NOMO-1 treated with DMSO at 0.1 percent for 48 hours (cell line): ENCODE results near the gene SH3TC2.
A peak's percentile ranks its signal among the peaks of the same experiment; 100 is the strongest.

Experiments
- DNase-seq: peaks from one replicate; lab custom pipeline; 2025; ENCODE audit not compliant: unreplicated experiment; lab: John Stamatoyannopoulos, UW

Gene SH3TC2

DNA sequence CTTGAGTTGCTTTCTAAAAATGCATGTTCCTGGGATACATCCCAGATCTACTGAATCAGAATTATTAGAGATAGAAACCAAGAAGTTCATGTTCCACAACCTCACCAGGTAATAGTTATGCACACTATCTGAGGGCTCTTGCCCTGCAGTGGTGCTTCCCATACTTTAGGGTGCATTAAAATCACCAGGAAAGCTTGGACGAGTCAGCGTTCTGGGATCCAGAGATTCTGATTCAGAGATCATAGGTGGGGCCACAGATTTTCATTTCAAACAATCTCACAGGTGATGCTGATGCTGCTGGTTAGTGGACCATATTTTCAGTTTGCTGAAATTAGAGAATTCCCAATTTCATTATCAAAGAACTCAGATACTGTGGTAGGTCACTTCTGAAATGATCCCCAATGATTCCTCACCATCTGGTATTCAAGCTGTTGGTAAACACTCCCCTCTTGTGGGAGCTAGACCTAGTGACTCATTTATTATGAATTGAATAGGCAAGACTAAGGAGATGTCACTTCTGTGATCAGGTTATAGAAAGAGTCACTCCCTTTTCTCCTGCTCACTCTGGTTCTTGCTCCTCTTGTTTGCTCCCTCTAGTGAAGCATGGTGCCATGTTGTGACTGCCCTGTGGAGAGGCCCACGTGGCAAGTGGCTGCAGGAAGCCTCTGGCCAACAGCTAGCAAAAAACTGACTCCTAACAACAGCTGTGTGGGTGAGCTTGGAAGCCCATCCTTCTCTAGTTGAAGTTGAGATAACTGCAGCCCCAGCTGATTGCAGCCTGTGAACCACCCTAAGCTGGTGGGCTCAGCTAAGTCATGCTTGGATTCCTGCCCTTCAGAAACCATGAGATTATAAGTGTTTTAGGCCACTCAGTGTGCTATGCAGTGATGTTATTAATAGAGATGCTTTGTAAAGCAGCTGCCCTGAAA lies 59.8 kb downstream of the SH3TC2 start:
- no peak for DNase-seq

- DNase-seq, result peak; percentile 14
These were observed 60.8 kb downstream of the SH3TC2 start for GRCh38 chr5:149002053-149002452.

- DNase-seq, result no peak
These were observed 61.7 kb downstream of the SH3TC2 start for GRCh38 chr5:149001162-149001561.

- DNase-seq, result no peak
These were observed 63.1 kb downstream of the SH3TC2 start for GRCh38 chr5:148999741-149000140.

GRCh38 chr5:148998174-148998797 lies 64.6 kb downstream of the SH3TC2 start:
- DNase-seq, result peak; percentile 55

DNA sequence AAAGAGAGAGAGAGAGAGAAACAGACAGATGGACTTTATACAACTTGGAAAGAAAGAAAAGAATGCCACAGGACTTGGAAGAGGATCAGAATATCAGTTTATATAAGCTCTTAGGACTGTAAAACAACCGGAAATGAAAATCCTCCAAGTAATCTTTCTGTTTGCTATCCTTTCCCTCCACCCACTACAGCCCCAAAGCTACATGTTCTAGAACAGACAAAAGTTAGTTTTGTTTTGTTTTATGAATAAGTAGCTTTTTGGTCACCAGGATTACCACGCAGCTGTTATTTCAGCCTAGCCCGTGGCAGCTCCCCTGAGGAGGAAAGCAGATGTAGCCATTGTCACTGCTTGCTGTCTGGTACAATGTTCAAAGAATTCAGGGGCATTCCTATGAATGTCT lies 66.6 kb downstream of the SH3TC2 start:
- no peak for DNase-seq

- DNase-seq, result no peak
These were observed 67.1 kb downstream of the SH3TC2 start for GRCh38 chr5:148995791-148996190.

- DNase-seq, result no peak
These were observed 69.5 kb downstream of the SH3TC2 start for GRCh38 chr5:148993283-148993936.

GRCh38 chr5:148992265-148992664 lies 70.6 kb downstream of the SH3TC2 start:
- no peak for DNase-seq

DNA sequence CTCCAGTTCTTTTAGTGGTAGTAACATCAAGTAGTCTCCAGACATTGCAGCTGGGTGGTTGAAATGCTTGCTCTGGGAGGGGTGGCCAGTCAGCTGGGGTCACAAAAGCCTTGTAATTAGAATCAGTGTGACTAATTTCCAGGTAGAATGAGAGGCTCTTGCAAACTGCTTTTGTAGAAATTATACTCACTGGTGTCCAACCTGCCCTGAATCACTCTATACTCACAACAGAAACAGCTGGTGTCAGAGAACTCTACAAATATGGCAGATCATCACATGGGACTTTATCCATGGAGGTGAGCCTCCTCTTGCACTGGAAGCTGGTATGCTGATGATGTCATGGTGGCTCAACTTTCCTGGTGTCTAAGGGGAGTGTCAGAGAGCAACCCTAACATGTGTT lies 71.3 kb downstream of the SH3TC2 start:
- no peak for DNase-seq

- DNase-seq, result no peak
These were observed 72.0 kb downstream of the SH3TC2 start for GRCh38 chr5:148990817-148991216.

GRCh38 chr5:148989567-148989966 lies 73.3 kb downstream of the SH3TC2 start:
- no peak for DNase-seq

GRCh38 chr5:148988328-148988727 lies 74.5 kb downstream of the SH3TC2 start:
- DNase-seq, result no peak

DNA sequence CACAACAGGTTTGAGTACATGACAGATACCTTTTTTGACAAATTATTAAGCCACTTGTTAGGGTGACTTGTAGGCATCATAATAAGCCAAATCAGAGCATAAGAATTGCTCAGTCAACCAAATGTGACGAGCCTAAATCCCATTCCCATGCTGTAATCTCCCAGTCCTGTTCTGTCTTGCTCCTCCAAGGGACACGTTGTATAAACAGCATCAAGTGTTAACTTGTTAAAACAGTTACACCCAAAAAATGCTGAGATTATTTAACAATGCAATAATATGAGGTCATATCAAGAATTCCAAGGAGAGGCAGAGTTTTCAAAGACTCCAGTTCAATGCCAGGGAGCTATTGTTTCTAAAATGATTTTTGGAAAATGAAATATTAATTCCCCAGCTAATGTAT lies 76.2 kb downstream of the SH3TC2 start:
- DNase-seq, result no peak

DNA sequence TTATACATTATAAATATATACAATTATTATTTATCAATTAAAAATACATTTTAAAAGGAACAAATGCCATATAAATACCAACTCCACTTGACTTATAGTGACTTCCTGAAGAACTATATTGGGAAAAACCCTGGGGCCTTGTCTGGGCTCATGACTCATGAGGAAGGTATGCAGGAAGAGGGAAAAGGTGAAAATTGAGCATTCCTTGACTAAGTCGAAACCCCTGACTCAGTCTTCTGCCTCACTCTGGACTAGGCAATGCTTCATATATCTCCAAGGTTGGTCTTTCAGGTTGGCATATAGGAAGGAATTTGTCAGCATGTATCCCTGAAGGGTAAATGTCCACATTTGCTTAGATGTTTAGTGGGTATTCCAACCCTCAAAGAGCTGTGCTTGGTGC lies 78.5 kb downstream of the SH3TC2 start:
- DNase-seq, result no peak

DNA sequence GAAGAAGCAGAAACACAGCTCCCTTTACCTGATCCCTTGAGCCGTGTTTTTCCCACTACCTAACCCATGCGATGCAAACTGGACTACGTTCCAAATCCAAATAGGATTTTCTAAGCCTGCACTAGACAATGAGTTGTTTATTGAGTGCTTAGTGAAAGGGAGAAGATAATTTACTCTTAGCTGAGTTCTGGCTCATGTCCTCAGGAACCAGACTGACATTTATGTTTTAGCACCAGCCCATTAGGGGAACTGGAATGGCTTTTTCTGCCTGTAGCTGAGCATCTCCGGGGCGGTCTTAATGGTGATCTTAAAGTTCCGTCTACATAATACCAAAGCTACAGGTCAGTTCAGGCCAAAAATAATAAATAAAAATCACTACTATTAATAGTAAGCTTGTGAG lies 81.5 kb downstream of the SH3TC2 start:
- DNase-seq, result no peak

- no peak for DNase-seq
These were observed 82.1 kb downstream of the SH3TC2 start for GRCh38 chr5:148980731-148981130.

GRCh38 chr5:148979083-148979723 lies 83.7 kb downstream of the SH3TC2 start:
- DNase-seq, result no peak

- no peak for DNase-seq
These were observed 84.3 kb downstream of the SH3TC2 start for GRCh38 chr5:148978370-148979082.

GRCh38 chr5:148976569-148977381 lies 86.1 kb downstream of the SH3TC2 start:
- DNase-seq, result no peak
